H9 (cell line): ENCODE results near the gene CCDC13. TPM values are rescaled to one million over a fixed set of nuclear protein-coding genes. Genes with fewer than 3 reads are reported as not detected.

Experiments used
- DNase-seq: peaks from one replicate; pipeline ENCODE4 v3.0.0-alpha.2; 2017
- H2AFZ ChIP-seq: one replicate; pipeline ENCODE4 v1.6.1; 2013; ENCODE audit warnings: mild to moderate bottlenecking, low read length, control low read depth, moderate library complexity
- H2AK5ac ChIP-seq: 2 replicates; pipeline ENCODE4 v1.6.1; 2013; ENCODE audit warnings: low read length, control low read depth, mixed read lengths; ENCODE audit not compliant: insufficient read length
- H2BK120ac ChIP-seq: one replicate; pipeline ENCODE4 v1.6.1; 2013; ENCODE audit warnings: low read depth, mild to moderate bottlenecking, low read length, control low read depth, inconsistent platforms; ENCODE audit not compliant: poor library complexity, severe bottlenecking
- H2BK12ac ChIP-seq: 2 replicates; pipeline ENCODE4 v1.6.1; 2013; ENCODE audit warnings: low read length, control low read depth, mixed read lengths, low read depth; ENCODE audit not compliant: insufficient read length
- H2BK15ac ChIP-seq: 2 replicates; pipeline ENCODE4 v1.6.1; 2013; ENCODE audit warnings: low read depth, low read length, control low read depth
- H2BK20ac ChIP-seq: one replicate; pipeline ENCODE4 v1.6.1; 2013; ENCODE audit warnings: low read depth, mild to moderate bottlenecking, low read length, control low read depth, inconsistent platforms; ENCODE audit not compliant: poor library complexity, severe bottlenecking
- H2BK5ac ChIP-seq: 2 replicates; pipeline ENCODE4 v1.6.1; 2013; ENCODE audit warnings: low read length, control low read depth, mixed read lengths; ENCODE audit not compliant: insufficient read length
- H3K14ac ChIP-seq: 2 replicates; pipeline ENCODE4 v1.6.1; 2013; ENCODE audit warnings: low read length, control low read depth; ENCODE audit not compliant: insufficient read depth
- H3K18ac ChIP-seq: 2 replicates; pipeline ENCODE4 v1.6.1; 2013; ENCODE audit warnings: low read depth, mild to moderate bottlenecking, mixed read lengths, low read length, control low read depth; ENCODE audit not compliant: insufficient read length
- H3K23ac ChIP-seq: 2 replicates; pipeline ENCODE4 v1.6.1; 2013; ENCODE audit warnings: low read length, control low read depth, mixed read lengths, low read depth; ENCODE audit not compliant: insufficient read length
- H3K23me2 ChIP-seq: 2 replicates; pipeline ENCODE4 v1.6.1; 2013; ENCODE audit warnings: low read depth, mild to moderate bottlenecking, mixed read lengths, low read length, control low read depth; ENCODE audit not compliant: insufficient read length, poor library complexity, severe bottlenecking
- H3K27ac ChIP-seq: 2 replicates; pipeline ENCODE4 v1.5.1; 2013; ENCODE audit warnings: low read length, control low read depth, mixed read lengths, low read depth; ENCODE audit not compliant: insufficient read length
- H3K27me3 ChIP-seq: 2 replicates; pipeline ENCODE4 v1.6.1; 2013; ENCODE audit warnings: low read length, control low read depth, inconsistent platforms; ENCODE audit not compliant: insufficient read depth
- H3K4ac ChIP-seq: 2 replicates; pipeline ENCODE4 v1.6.1; 2013; ENCODE audit warnings: low read depth, mild to moderate bottlenecking, control low read depth, inconsistent platforms, low read length, moderate library complexity
- H3K4me1 ChIP-seq: 2 replicates; pipeline ENCODE4 v1.6.1; 2013; ENCODE audit warnings: low read length, control low read depth, inconsistent platforms; ENCODE audit not compliant: insufficient read depth
- H3K4me2 ChIP-seq: 2 replicates; pipeline ENCODE4 v1.6.1; 2013; ENCODE audit warnings: low read length, control low read depth, mixed read lengths; ENCODE audit not compliant: insufficient read length, insufficient read depth
- H3K56ac ChIP-seq: 2 replicates; pipeline ENCODE4 v1.6.1; 2013; ENCODE audit warnings: low read depth, mild to moderate bottlenecking, mixed read lengths, low read length, control low read depth; ENCODE audit not compliant: insufficient read length
- H3K79me1 ChIP-seq: 2 replicates; pipeline ENCODE4 v1.6.1; 2013; ENCODE audit warnings: low read depth, mild to moderate bottlenecking, moderate library complexity, low read length, control low read depth, inconsistent platforms; ENCODE audit not compliant: insufficient read depth, poor library complexity, severe bottlenecking
- H3K79me2 ChIP-seq: 2 replicates; pipeline ENCODE4 v1.6.1; 2013; ENCODE audit warnings: low read length, control low read depth, inconsistent platforms; ENCODE audit not compliant: insufficient read depth
- H3K9ac ChIP-seq: 2 replicates; pipeline ENCODE4 v1.6.1; 2013; ENCODE audit warnings: low read length, control low read depth, mixed read lengths; ENCODE audit not compliant: insufficient read length; ENCODE audit errors: extremely low read depth
- H3K9me3 ChIP-seq: one replicate; pipeline ENCODE4 v1.6.1; 2013; ENCODE audit warnings: low read depth, low read length, inconsistent platforms; ENCODE audit not compliant: control insufficient read depth
- H3T11ph ChIP-seq: one replicate; pipeline ENCODE4 v1.6.1; 2013; ENCODE audit warnings: mild to moderate bottlenecking, low read length, control low read depth, inconsistent platforms
- H4K20me1 ChIP-seq: one replicate; pipeline ENCODE4 v1.6.1; 2013; ENCODE audit not compliant: control insufficient read depth, insufficient read length, insufficient read depth
- H4K5ac ChIP-seq: 2 replicates; pipeline ENCODE4 v1.6.1; 2013; ENCODE audit warnings: low read depth, mild to moderate bottlenecking, mixed read lengths, low read length, control low read depth; ENCODE audit not compliant: insufficient read length
- H4K8ac ChIP-seq: replicated peaks from 2 replicates; pipeline ENCODE4 v1.6.1; 2013; ENCODE audit warnings: low read length, control low read depth, mixed read lengths, low read depth; ENCODE audit not compliant: insufficient read length
- H4K91ac ChIP-seq: 2 replicates; pipeline ENCODE4 v1.6.1; 2013; ENCODE audit warnings: low read depth, mild to moderate bottlenecking, moderate library complexity, mixed read lengths, low read length, control low read depth; ENCODE audit not compliant: insufficient read length
- H3K27ac Mint-ChIP-seq, 3 experiments: 2 replicates in 2 of 3; 3 replicates in 1 of 3; pipeline ENCODE4 v1.8.0; 2020 to 2021; ENCODE audit warnings: mixed read lengths in 3 of 3, mild to moderate bottlenecking in 1 of 3, moderate library complexity in 1 of 3
- H3K27me3 Mint-ChIP-seq: 2 replicates; pipeline ENCODE4 v1.8.0; 2021; ENCODE audit warnings: low read depth, mild to moderate bottlenecking, moderate library complexity, mixed read lengths
- H3K36me3 Mint-ChIP-seq, 3 experiments: 2 replicates in 2 of 3; 3 replicates in 1 of 3; pipeline ENCODE4 v1.8.0; 2020 to 2021; ENCODE audit warnings: low read depth in 3 of 3, mixed read lengths in 3 of 3; ENCODE audit not compliant: insufficient read depth in 1 of 3
- H3K4me1 Mint-ChIP-seq, 2 experiments: 2 replicates each; pipeline ENCODE4 v1.8.0; 2020; ENCODE audit warnings: mixed read lengths in 2 of 2
- H3K4me3 Mint-ChIP-seq, 2 experiments: 2 replicates in 1 of 2; 3 replicates in 1 of 2; pipeline ENCODE4 v1.8.0; 2020 to 2021; ENCODE audit warnings: mild to moderate bottlenecking in 2 of 2, mixed read lengths in 2 of 2, moderate library complexity in 1 of 2
- H3K9me3 Mint-ChIP-seq, 2 experiments: 2 replicates in 1 of 2; 3 replicates in 1 of 2; pipeline ENCODE4 v1.8.0; 2020; ENCODE audit warnings: mild to moderate bottlenecking in 2 of 2, mixed read lengths in 2 of 2, moderate library complexity in 1 of 2
- WGBS: extraction: QIAGEN DNeasy Blood & Tissue Kit; methylation state at CpG from one replicate; pipeline ENCODE4 v1.1.7; 2013; ENCODE audit warnings: missing lambda C conversion rate, low lambda C conversion rate, mixed read lengths; ENCODE audit not compliant: insufficient read length; ENCODE audit errors: extremely low coverage; 5-methylcytosine and 5-hydroxymethylcytosine counted together
- total RNA-seq: library from RNA; stranded (reverse); gene quantifications from 2 replicates; pipeline ENCODE4 v1.2.1, GENCODE V29; 2021
- TF ChIP-seq, protein P1 (sequence below): fragments of 200-600 bp; sonication (generic); conservative IDR thresholded peaks from 3 replicates; pipeline ENCODE4 v1.8.0; 2021; ENCODE audit warnings: antibody characterized with exemption, mild to moderate bottlenecking

The CCDC13 gene
- total RNA-seq, 1 experiment from 2014 or later, result not detected

DNA sequence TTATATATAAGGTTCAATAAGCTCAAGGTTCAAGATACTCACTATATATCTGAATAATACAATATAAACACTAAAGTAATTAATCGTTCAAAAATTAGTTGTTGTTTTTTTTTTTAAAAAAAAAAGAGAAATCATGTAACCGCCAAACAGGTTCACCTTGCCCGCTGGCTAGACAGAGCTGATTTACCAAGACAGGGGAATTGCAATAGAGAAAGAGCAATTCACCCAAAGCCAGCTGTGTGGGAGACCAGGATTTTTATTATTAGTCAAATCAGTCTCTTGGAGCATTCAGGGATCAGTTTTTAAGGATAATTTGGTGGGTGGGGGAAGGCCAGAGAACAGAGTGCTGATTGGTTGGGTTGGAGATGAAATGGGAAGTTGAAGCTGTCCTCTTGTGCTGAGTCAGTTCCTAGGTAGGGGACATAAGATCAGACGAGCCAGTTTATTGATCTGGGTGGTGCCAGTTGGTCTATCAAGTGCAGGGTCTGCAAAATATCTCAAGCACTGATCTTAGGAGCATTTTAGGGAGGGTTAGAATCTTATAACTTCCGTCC, 23.4 kb upstream of the CCDC13 start:
- Histone ChIP-seq H4K8ac (no peak overlapping the region), H3K18ac (no peak overlapping the region), H3K4me2 (no peak overlapping the region), H2BK120ac (no peak overlapping the region), H3K9ac (no peak overlapping the region), H3T11ph (no peak overlapping the region), H4K91ac (no peak overlapping the region), H3K79me2 (peaks cover 5% of the 10 kb centered on the region; the same call in 1 of the 2 replicates), H2BK20ac (no peak overlapping the region), H2BK12ac (no peak overlapping the region), H4K20me1 (no peaks in the 10 kb centered on the region), H2BK5ac (no peak overlapping the region), H3K27ac (no peak overlapping the region), H3K27me3 (no peaks in the 10 kb centered on the region), H3K4me1 (no peaks in the 10 kb centered on the region; the same call in 1 of the 2 replicates), H2AK5ac (no peak overlapping the region), H3K14ac (no peak overlapping the region), H4K5ac (no peak overlapping the region), H3K23me2 (no peaks in the 10 kb centered on the region), H3K23ac (no peak overlapping the region), H3K79me1 (peaks cover 5% of the 10 kb centered on the region), H3K4ac (no peak overlapping the region), H3K56ac (no peak overlapping the region), H2AFZ (no peak overlapping the region), H3K9me3 (no peaks in the 10 kb centered on the region), H2BK15ac (no peak overlapping the region)
- no CpG with 5 or more reads among the region's 5 CpGs for WGBS
- Mint-ChIP-seq H3K36me3 (peaks cover 14 to 30% (median 27%) of the 10 kb centered on the region in 3 experiments), H3K4me1 (peaks cover 26 to 30% of the 10 kb centered on the region in 2 experiments), H3K4me3 (no peak overlapping the region), H3K27ac (peak overlapping the region; percentile 2 to 76 (median 66); a peak in 3 of 7 replicates), H3K27me3 (no peaks in the 10 kb centered on the region), H3K9me3 (no peaks in the 10 kb centered on the region)
- DNase-seq, result peak; percentile 30
- TF ChIP-seq, protein P1, sequence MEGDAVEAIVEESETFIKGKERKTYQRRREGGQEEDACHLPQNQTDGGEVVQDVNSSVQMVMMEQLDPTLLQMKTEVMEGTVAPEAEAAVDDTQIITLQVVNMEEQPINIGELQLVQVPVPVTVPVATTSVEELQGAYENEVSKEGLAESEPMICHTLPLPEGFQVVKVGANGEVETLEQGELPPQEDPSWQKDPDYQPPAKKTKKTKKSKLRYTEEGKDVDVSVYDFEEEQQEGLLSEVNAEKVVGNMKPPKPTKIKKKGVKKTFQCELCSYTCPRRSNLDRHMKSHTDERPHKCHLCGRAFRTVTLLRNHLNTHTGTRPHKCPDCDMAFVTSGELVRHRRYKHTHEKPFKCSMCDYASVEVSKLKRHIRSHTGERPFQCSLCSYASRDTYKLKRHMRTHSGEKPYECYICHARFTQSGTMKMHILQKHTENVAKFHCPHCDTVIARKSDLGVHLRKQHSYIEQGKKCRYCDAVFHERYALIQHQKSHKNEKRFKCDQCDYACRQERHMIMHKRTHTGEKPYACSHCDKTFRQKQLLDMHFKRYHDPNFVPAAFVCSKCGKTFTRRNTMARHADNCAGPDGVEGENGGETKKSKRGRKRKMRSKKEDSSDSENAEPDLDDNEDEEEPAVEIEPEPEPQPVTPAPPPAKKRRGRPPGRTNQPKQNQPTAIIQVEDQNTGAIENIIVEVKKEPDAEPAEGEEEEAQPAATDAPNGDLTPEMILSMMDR, result no peak
